Raji (cell line): Measurements from ENCODE around the gene C1orf116.

Source experiments
- POLR2A ChIP-seq: IDR thresholded peaks from 2 replicates; pipeline ENCODE4 v1.6.1; 2011; ENCODE audit warnings: low read depth, low read length, control low read depth; ENCODE audit not compliant: insufficient read depth

The C1orf116 gene

DNA sequence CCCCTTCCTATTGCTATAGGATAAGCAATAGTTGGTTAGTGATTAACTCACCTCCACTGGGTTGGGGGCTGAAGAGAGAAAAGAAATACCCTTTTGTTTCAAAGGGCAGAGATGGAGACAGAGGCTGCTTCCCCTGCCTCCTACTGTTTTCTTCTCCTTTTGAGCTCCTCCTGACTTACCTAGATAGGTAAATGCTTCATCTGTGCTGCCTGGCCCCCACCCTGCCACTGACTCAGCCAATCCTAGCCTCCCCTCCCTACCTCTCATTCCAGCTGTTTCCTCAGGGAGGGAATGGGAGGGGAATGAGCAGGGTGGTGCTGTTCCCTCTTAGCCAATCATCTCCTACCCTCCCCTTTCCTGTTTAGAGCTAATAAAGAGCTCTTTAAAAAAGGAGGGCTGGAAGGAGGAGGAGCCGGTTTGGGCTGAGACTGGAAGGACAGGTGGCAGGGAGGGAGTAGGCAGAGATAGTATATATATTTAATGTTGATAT, at the start of gene C1orf116:
Gene C1orf116, minus strand, starts transcription at position 229 of the 490 bp plus-strand sequence. CDS start 5,158 bp downstream, outside the sequence.
- TF ChIP-seq POLR2A = no peak

DNA sequence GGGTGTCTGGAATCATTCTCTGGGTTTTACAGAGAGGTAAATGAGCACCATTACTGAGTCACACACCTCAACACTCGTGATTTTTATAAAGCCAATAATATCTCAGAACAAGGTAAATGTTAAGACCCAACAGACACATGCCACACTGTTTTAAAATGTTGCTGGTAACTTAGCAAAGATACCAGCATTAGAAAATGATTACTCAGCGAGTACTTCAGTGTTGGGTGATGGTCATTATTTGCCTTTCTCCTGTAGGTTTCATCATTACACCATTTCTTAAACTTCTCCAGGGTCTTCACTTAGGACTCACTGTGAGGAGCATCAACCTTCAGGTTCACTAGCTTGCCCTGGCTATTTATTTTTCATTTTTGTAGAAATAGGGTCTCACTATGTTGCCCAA, 49.2 kb upstream of the C1orf116 start:
- no peak for TF ChIP-seq POLR2A

DNA sequence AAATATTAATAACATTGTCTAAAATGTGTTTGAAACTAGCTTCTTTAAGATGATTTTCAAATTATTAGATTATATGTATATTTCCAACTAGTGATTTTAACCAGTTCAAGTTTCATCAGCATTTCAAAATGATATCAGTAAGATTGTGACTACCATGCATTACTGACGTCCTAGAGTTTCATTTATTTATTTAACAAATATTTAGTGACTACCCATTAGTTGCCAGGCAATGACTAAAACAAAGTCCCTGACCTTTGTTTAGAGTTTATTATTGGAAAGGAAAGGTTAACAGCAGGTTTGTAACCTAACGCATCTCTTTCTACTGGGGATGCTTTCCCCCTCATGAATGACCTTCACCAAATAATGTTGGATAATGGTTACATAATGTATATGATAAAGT, 48.5 kb upstream of the C1orf116 start:
- no peak for TF ChIP-seq POLR2A

DNA sequence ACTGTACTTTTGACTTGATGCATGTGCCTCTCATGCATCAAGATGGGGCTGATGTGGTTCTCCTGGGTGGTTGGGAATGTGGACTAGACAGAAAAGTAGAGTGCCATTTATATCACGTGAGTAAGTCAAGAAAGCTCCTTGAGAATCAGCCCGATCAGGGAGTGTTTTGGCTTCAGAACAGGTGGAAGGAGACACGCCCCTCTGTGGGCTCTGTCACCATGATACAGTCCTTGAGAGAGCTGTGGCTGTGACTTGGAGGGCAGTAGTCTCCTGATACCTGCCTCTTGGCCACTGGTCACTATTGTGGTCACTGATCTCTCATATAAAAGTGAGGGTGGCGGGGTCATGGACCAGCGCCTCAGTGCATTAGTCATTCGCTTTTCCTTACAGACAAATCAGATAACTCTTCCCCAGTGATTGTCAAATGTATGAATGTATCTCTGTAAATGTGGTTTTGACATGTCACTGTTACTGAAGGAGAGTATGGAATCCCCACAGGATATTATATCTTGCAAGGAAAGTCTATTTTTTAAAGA, 47.2 kb upstream of the C1orf116 start:
- TF ChIP-seq POLR2A = no peak

DNA sequence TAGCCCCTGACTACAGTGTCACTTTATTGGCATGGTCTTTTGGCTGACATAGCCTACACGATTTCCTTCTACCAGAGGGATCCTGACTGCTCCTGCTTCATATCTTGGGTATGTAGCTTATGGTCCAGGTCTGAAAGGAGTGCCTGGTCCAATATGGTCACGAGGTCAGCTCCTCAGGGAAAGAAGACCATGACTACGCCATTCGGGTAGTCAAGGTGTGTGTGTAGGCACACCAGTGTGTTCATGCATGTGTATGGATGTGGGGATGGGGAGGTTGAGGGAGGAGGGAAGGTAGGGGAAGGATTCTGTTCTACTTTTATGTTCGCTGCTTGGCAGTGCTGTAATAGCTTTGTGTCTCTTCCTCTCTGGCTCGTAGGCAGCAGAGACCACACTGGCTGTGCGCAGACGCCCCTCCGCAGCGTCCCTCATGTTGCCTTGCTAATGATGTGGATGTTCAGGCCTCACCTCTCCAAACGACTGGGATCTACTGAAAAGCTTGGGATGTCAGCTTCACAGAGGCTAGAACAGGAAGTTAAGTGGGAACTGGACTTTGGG, 46.1 kb upstream of the C1orf116 start:
- TF ChIP-seq POLR2A = no peak

DNA sequence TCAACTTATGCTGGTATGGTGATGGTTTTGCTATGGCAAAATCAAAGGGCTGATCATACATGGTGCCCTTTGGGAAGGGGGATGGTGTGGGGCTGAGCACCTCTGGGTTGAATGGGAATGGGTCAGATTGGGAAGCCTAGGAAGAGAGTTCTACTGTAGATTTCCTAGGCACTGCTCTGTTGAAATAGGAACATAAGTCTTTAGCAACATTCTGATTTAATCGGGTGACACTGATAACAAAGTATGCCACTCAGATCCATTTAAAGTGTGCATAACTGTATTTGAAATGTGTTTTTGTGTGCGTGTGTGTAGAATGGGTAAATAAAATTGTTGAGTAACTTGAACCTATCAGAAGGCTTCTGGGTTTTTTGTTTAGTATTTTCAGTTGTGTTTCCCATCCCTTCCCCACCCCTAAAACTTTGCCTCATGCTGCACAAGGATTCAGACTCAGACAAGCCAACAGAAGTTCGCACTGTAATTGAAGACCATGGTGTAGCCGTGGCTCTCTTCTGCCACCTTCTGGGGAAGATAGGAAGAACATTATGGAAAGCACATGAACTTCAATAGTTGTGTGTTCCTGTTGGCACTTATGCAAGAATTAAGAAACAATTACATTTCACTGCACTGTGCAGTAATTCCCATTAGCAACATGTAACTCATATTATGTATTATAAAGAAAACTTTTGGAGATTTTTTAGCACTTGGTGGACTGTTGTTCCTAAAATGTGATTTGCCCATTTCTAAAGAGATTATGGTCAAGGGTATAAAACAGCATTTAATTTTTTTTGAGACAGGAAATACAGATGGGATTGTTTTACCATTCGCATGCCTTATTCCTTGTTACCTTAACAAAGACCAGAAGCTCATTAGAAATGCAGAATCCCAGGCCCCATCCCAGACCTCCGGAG, 45.2 kb upstream of the C1orf116 start:
- no peak for TF ChIP-seq POLR2A

DNA sequence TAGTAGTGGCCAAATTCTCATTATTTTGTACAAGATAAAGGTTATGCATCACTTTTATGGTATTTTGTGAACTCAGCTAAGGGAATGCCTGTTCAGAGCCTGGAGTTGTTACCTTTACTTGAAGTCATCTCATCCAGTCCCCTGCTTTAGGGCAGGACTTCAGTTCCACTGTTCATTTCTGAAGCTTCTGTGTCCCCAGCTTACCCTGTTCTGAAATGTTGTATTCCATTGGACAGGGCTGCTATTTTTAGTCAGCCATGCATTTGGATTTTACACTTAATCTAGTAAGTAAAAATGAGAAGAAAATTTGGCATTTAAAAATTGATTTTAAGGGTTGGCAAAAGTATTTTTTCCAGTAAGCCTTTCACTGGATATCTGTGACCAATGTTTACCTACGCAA, 44.5 kb upstream of the C1orf116 start:
- no peak for TF ChIP-seq POLR2A

DNA sequence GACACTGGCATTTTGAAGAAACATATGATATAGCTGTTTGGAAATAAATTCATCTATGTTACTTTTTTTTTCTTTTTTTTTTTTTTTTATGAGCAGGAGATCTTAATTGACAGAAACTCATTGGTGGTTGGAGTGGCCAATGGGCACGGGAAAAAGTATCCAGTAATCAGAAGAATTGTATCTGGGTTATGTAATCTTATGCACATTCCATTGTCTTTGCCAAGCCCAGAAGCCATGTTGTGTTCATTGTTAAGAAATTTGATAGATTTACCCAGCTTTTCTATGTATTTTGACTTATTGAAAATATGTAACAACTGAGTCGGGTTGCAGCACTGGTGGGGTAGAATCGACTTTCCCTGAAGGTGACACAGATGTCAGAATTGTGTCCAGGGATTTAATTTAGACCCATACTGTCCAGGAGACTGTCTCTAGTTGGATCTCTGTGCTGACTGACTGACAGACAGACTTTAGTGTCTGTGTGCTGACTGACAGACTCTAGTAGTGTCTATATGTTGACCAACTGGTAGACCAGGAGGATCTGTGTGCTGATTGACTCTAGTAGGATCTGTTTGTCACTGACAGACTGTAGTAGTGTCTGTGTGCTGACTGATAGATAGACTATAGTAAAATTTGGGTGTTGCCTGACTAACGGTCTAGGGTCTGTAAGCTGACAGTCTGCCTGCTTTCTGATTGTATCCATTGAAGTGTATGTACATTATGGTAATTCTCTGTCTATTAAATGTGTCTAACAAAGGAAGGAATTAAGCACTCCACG, 43.8 kb upstream of the C1orf116 start:
- TF ChIP-seq POLR2A = no peak

DNA sequence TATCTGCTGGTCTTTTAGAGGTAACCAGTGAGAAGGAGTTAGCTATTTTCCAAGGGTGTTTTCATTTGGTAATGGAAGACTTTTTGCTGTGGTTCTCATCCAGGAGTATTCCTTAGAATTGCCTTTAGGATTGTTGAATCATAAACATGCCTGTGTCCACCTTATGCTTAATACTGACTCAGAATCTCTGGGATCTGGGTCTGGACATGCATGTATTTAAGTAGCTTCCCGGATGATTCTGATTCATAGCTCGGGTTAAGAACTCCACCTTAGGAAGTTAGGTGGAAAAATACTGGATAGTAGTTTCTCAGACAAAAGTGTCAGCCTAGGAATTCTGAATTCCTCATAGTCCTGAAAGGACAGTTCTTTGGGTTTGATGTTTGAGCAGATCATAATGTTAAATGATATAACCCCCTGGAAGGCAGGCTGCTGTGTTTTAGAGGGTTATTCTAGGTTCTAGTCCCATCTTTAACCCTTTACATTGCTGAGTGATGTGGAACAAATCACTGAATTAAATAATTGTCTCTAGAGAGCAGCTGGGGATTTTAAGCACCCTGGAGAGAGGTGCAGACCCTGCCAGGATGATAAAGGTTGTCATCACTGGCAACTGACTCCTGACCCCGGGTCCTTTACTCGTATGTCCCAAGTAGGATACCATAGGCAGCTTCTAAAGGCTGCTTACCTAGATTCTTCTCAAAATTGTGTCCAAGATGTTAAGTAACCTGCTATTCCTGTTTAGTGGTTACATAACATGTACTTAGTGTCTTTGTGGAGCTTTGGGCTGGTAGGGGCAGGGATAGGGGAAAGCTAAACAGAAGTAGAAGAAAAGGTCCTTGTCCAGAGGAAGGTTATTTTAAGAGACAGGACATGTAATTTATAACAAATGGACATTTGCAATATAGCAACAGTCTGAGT, 41.6 kb upstream of the C1orf116 start:
- no peak for TF ChIP-seq POLR2A

DNA sequence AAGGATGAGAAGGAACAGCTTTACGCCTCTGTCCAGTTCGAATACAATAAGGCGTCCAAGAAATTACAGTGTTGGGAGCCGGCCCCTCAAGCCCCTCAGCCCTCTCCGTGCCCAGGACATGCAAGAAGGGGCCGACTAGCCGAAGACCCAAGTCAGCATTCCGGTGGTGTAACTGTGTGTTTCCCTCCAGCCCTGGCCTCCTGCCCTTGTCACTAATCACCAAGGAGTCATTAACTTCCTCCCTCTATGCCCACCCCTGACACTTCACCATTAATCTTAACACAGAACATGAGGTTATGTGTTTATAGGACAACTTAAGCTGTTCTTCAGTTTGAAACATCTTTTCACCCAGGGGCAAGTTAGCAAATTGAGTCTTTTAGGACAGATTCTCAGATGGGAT, 39.7 kb upstream of the C1orf116 start:
- TF ChIP-seq POLR2A = no peak

DNA sequence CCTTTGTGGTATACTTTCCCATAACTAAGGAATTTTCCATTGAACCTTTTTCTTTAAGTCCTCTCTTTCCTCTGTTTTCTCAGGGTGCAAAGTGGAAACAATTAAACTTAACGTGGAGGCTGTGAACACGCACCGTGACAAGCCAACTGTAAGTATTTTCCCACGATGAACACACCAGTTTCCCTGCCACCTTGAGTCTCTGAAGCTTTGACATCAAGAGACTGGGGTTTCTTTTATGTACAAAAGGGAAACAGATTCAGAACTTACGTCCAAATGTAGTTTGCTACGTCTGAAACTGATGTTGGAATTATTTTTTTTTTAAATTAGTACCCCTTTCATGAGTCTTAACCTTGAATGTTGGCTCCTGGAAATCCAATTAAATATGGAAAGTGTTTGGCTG, 38.9 kb upstream of the C1orf116 start:
- TF ChIP-seq POLR2A = no peak

DNA sequence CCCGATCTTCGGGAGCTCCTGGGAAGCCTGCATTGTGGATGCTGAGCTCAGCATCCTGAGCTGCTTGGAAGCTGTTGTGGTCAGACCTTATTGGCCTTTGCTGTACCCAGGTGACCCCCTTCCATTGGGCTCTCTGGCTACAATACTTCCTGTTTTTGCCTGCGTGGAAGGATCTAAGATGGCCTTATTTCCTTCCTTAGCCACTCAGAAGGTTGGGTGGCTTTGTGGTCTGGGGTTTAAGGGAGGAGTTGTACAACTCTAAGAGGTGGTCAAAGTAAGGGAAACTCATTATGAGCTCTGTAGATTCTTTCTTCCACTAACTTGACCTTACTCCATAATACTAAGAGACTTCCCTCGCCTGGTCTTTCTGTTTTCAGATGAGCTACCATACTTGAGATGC, 38.3 kb upstream of the C1orf116 start:
- TF ChIP-seq POLR2A = no peak

DNA sequence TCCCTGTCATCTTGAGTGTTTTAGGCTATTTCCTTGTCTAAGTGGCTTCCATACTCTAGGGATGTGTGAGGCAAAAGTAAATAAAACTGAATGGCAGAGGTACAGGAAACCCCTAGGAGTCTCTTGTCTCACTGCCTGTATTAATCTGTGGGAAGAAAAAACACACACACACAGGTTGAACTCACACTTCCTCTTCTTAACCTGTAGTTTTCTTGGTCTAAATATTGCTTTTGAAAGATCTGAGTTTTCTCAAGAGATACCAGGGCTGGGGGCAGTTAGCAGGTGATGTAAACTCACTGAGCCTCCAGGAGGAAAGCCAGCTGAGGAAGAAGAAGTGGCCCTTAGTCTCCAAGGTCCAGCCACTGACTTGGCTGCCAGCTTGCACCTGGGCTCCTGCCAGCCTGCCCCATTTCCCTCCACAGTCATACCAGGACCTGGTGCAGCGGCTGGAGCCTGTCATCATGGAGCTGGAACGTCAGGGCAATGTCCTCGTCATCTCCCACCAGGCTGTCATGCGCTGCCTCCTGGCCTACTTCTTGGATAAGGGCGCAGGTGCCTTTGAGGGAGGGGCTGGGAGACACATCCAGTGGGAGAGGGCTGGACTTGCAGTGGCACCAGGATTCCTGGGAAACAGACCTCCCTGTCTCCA, 37.4 kb upstream of the C1orf116 start:
- TF ChIP-seq POLR2A = no peak

DNA sequence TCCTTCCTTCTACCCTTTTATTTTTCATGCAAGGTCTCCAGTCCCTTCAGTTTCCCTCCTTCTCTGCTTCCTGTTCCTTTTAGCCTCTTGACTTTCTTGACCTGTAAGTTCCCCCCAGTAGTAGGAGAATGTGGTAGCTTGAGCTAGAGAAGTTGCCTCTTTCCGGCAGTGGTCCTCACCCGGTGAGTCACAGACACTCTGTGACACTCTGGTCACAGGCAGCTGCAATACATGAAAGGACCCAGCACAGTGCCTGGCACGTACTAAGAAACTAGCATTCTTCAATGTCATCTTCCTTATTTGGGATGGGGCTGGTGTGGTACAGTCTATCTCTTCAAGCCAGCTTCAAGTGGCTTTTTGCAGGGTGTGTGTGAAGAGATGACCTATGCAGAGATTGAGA, 36.5 kb upstream of the C1orf116 start:
- no peak for TF ChIP-seq POLR2A
